IMR-90 (cell line): ENCODE measurements around the gene EGFL7. TPM values are rescaled to one million over a fixed set of nuclear protein-coding genes. Genes with fewer than 3 reads are reported as not detected.

Source experiments
- ATAC-seq: fragments of 200-7000 bp; cut with Tn5 transposase; 2 replicates; pipeline ENCODE4 v1.9.1; 2020; ENCODE audit warnings: low read depth, mild to moderate bottlenecking, moderate library complexity
- BruUV-seq: library from RNA; stranded (reverse); fragments of 400-500 nt; replicated peaks from 2 replicates; lab custom pipeline; 2021; lab: Mats Ljungman, UMichigan
- CTCF ChIA-PET: fragments of 300-600 bp; formaldehyde crosslinking; extraction: SDS; loops from one replicate; lab custom pipeline; 2021; ENCODE audit warnings: antibody characterized with exemption; lab: Yijun Ruan, JAX
- POLR2A ChIA-PET: fragments of 300-600 bp; sonication (Branson Sonifier 250); formaldehyde crosslinking; loops from one replicate; lab custom pipeline; 2022; ENCODE audit warnings: antibody characterized with exemption; ENCODE audit not compliant: unreplicated experiment; lab: Charles Lee
- DNase-seq: peaks from one replicate; pipeline ENCODE4 v3.0.0; 2013
- H2AFZ ChIP-seq: replicated peaks from 2 replicates; pipeline ENCODE3; 2013; ENCODE audit warnings: low read length, mild to moderate bottlenecking; ENCODE audit not compliant: poor library complexity
- H2AK5ac ChIP-seq: 2 replicates; pipeline ENCODE4 v1.6.1; 2013; ENCODE audit warnings: low read depth, low read length, inconsistent platforms
- H2AK9ac ChIP-seq: replicated peaks from 2 replicates; pipeline ENCODE3; 2013; ENCODE audit warnings: mild to moderate bottlenecking, low read depth, low read length, moderate library complexity; ENCODE audit not compliant: poor library complexity
- H2BK120ac ChIP-seq: 2 replicates; pipeline ENCODE4 v1.6.1; 2013; ENCODE audit warnings: low read depth, low read length, inconsistent platforms
- H2BK15ac ChIP-seq: 3 replicates; pipeline ENCODE4 v1.6.1; 2013; ENCODE audit warnings: low read depth, low read length, inconsistent platforms
- H2BK20ac ChIP-seq: 2 replicates; pipeline ENCODE4 v1.6.1; 2013; ENCODE audit warnings: low read depth, mild to moderate bottlenecking, inconsistent platforms, low read length, moderate library complexity
- H2BK5ac ChIP-seq: 2 replicates; pipeline ENCODE4 v1.6.1; 2013; ENCODE audit warnings: mild to moderate bottlenecking, low read depth, low read length, inconsistent platforms; ENCODE audit not compliant: poor library complexity, severe bottlenecking
- H3K14ac ChIP-seq: replicated peaks from 2 replicates; pipeline ENCODE4 v1.6.1; 2013; ENCODE audit warnings: low read depth, low read length, inconsistent platforms
- H3K18ac ChIP-seq: 2 replicates; pipeline ENCODE4 v1.6.1; 2013; ENCODE audit warnings: low read depth, low read length, control low read depth
- H3K23ac ChIP-seq: 2 replicates; pipeline ENCODE4 v1.6.1; 2013; ENCODE audit warnings: low read depth, low read length, inconsistent platforms
- H3K27ac ChIP-seq: 2 replicates; pipeline ENCODE4 v1.5.1; 2013; ENCODE audit warnings: mild to moderate bottlenecking, control low read depth, low read length; ENCODE audit not compliant: insufficient read depth
- H3K27me3 ChIP-seq: 2 replicates; pipeline ENCODE4 v1.6.1; 2013; ENCODE audit warnings: low read length; ENCODE audit not compliant: control insufficient read depth, insufficient read depth
- H3K36me3 ChIP-seq: 2 replicates; pipeline ENCODE4 v1.6.1; 2013; ENCODE audit warnings: low read length, mixed read lengths; ENCODE audit not compliant: control insufficient read depth, insufficient read depth
- H3K4ac ChIP-seq: 2 replicates; pipeline ENCODE4 v1.6.1; 2013; ENCODE audit warnings: low read depth, low read length, inconsistent platforms
- H3K4me1 ChIP-seq: 2 replicates; pipeline ENCODE4 v1.6.1; 2013; ENCODE audit warnings: low read length, mixed read lengths; ENCODE audit not compliant: control insufficient read depth, insufficient read depth
- H3K4me2 ChIP-seq: 2 replicates; pipeline ENCODE4 v1.6.1; 2013; ENCODE audit warnings: low read depth, mild to moderate bottlenecking, control low read depth, low read length, moderate library complexity
- H3K4me3 ChIP-seq: 2 replicates; pipeline ENCODE4 v1.5.1; 2013; ENCODE audit warnings: low read depth, mild to moderate bottlenecking, control low read depth, low read length, moderate library complexity; ENCODE audit not compliant: insufficient read depth
- H3K56ac ChIP-seq: 2 replicates; pipeline ENCODE4 v1.6.1; 2013; ENCODE audit warnings: low read length, inconsistent platforms; ENCODE audit not compliant: insufficient read depth; ENCODE audit errors: extremely low read depth
- H3K79me1 ChIP-seq, 2 experiments: 2 replicates each; pipeline ENCODE4 v1.6.1; 2013; ENCODE audit warnings: low read length in 2 of 2, inconsistent platforms in 1 of 2, low read depth in 1 of 2
- H3K9ac ChIP-seq: 2 replicates; pipeline ENCODE4 v1.6.1; 2013; ENCODE audit warnings: low read depth, low read length, control low read depth
- H3K9me1 ChIP-seq: 2 replicates; pipeline ENCODE4 v1.6.1; 2013; ENCODE audit warnings: low read length, inconsistent platforms; ENCODE audit not compliant: insufficient read depth
- H3K9me3 ChIP-seq: 2 replicates; pipeline ENCODE4 v1.6.1; 2013; ENCODE audit warnings: low read length; ENCODE audit not compliant: control insufficient read depth, insufficient read depth
- H4K20me1 ChIP-seq: 2 replicates; pipeline ENCODE4 v1.6.1; 2013; ENCODE audit warnings: low read length, inconsistent platforms; ENCODE audit not compliant: insufficient read depth
- H4K5ac ChIP-seq: 2 replicates; pipeline ENCODE4 v1.6.1; 2013; ENCODE audit warnings: mild to moderate bottlenecking, low read depth, low read length, control low read depth
- H4K8ac ChIP-seq, 2 experiments: 2 replicates each; pipeline ENCODE4 v1.6.1; 2013; ENCODE audit warnings: low read depth in 2 of 2, low read length in 2 of 2, control low read depth in 1 of 2, inconsistent platforms in 1 of 2
- H4K91ac ChIP-seq: 2 replicates; pipeline ENCODE4 v1.6.1; 2013; ENCODE audit warnings: low read depth, low read length, inconsistent platforms; ENCODE audit not compliant: insufficient read depth
- BHLHE40 ChIP-seq: fragments of 150-350 bp; IDR thresholded peaks from 2 replicates; pipeline ENCODE4 v1.6.1; 2016; ENCODE audit warnings: mild to moderate bottlenecking, low read depth, low read length
- CEBPB ChIP-seq: IDR thresholded peaks from 2 replicates; pipeline ENCODE4 v1.6.1; 2012; ENCODE audit warnings: low read depth, low read length, improper control_type of control experiment
- ELK1 ChIP-seq: fragments of 150-350 bp; IDR thresholded peaks from 2 replicates; pipeline ENCODE4 v1.6.1; 2016; ENCODE audit warnings: low read depth, mild to moderate bottlenecking, low read length, moderate library complexity, borderline replicate concordance
- FOS ChIP-seq: fragments of 150-350 bp; IDR thresholded peaks from 2 replicates; pipeline ENCODE4 v1.6.1; 2016; ENCODE audit warnings: low read depth, low read length
- MAFK ChIP-seq: IDR thresholded peaks from 2 replicates; pipeline ENCODE4 v1.6.1; 2012; ENCODE audit warnings: low read depth, low read length, improper control_type of control experiment
- MAZ ChIP-seq: IDR thresholded peaks from 2 replicates; pipeline ENCODE4 v1.6.1; 2012; ENCODE audit warnings: low read depth, mild to moderate bottlenecking, low read length, improper control_type of control experiment, moderate library complexity, borderline replicate concordance
- POLR2A ChIP-seq: IDR thresholded peaks from 2 replicates; pipeline ENCODE4 v1.6.1; 2012; ENCODE audit warnings: mild to moderate bottlenecking, low read depth, low read length
- RAD21 ChIP-seq: IDR thresholded peaks from 2 replicates; pipeline ENCODE4 v1.6.1; 2012; ENCODE audit warnings: low read length, improper control_type of control experiment
- RCOR1 ChIP-seq: IDR thresholded peaks from 2 replicates; pipeline ENCODE4 v1.6.1; 2012; ENCODE audit warnings: mild to moderate bottlenecking, low read length, improper control_type of control experiment; ENCODE audit not compliant: insufficient replicate concordance
- RFX5 ChIP-seq: IDR thresholded peaks from 2 replicates; pipeline ENCODE4 v1.8.0; 2012; ENCODE audit warnings: low read depth, mild to moderate bottlenecking, low read length, moderate library complexity
- SMC3 ChIP-seq: fragments of 150-350 bp; IDR thresholded peaks from 2 replicates; pipeline ENCODE4 v1.6.1; 2016; ENCODE audit warnings: low read depth, mild to moderate bottlenecking, antibody characterized with exemption, low read length, moderate library complexity
- USF2 ChIP-seq: fragments of 150-350 bp; IDR thresholded peaks from 2 replicates; pipeline ENCODE4 v1.6.1; 2017; ENCODE audit warnings: mild to moderate bottlenecking, antibody characterized with exemption, low read length, low read depth
- WGBS, 2 experiments: methylation state at CpG; one replicate each; pipeline versions ENCODE4 v1.1.5 to v1.1.7; 2013; ENCODE audit warnings: missing lambda C conversion rate in 2 of 2; ENCODE audit not compliant: insufficient read length in 1 of 2; ENCODE audit errors: extremely low coverage in 2 of 2; 5-methylcytosine and 5-hydroxymethylcytosine counted together
- dilution Hi-C: fragments of 300-500 bp; cut with HindIII; formaldehyde crosslinking; loops from one replicate; pipeline ENCODE4 v1.14.3; 2018; ENCODE audit warnings: low sequenced_read_pairs; ENCODE audit not compliant: unreplicated experiment
- in situ Hi-C: fragments of 300-500 bp; cut with MboI; formaldehyde crosslinking; loops from 3 replicates; pipeline ENCODE4 v1.14.3; 2019; ENCODE audit warnings: low sequenced_read_pairs, inconsistent platforms, mixed read lengths
- intact Hi-C: fragments of 100-400 bp; cut with micrococcal nuclease; formaldehyde crosslinking; loops from 2 replicates; pipeline ENCODE4 v1.10.0; 2022
- polyA plus RNA-seq, 3 experiments: library from polyadenylated mRNA; depleted of rRNA; stranded (reverse); fragments of >200 nt; gene quantifications; 2 replicates each; pipeline ENCODE4 v1.2.3, GENCODE V29; 2012; ENCODE audit warnings: low replicate concordance in 1 of 3
- total RNA-seq: library from RNA; depleted of rRNA; stranded (reverse); fragments of >200 nt; gene quantifications from 2 replicates; pipeline ENCODE4 v1.2.3, GENCODE V29; 2012

Gene EGFL7
- total and polyA plus RNA-seq, 2 of the 4 experiments (the other 2 are of a cell fraction) = 2.2 to 10.4 TPM

- POLR2A ChIA-PET = no interaction called here
- Histone ChIP-seq H4K5ac (no peak overlapping the region), H3K23ac (no peak overlapping the region), H4K91ac (no peak overlapping the region), H3K4me2 (no peak overlapping the region), H2BK15ac (no peak overlapping the region), H2AK5ac (no peak overlapping the region), H3K27ac (no peak overlapping the region), H3K79me1 (no peaks in the 10 kb centered on the region), H2BK5ac (no peak overlapping the region), H3K14ac (no peak overlapping the region), H4K8ac (no peak overlapping the region), H3K4ac (no peak overlapping the region), H3K27me3 (peaks cover 45% of the 10 kb centered on the region), H2AK9ac (no peak overlapping the region), H3K18ac (no peak overlapping the region), H3K9ac (no peak overlapping the region), H2AFZ (no peak overlapping the region), H3K36me3 (no peaks in the 10 kb centered on the region), H4K20me1 (no peaks in the 10 kb centered on the region), H3K4me3 (no peak overlapping the region), H2BK20ac (no peak overlapping the region), H3K9me1 (no peaks in the 10 kb centered on the region), H3K56ac (no peak overlapping the region), H3K9me3 (no peaks in the 10 kb centered on the region), H3K4me1 (peaks cover 2% of the 10 kb centered on the region; the same call in 1 of the 2 replicates), H2BK120ac (no peak overlapping the region)
- in situ Hi-C loops (no loop called here), dilution Hi-C loops (no loop called here), intact Hi-C loops (no loop called here)
- no peak for ATAC-seq
- CTCF ChIA-PET = no interaction called here
- WGBS, 2 experiments = 71% methylated on average over 8 of the region's 21 CpGs; no CpG with 5 or more reads in 1 of the 2 experiments
- TF ChIP-seq RCOR1 = no peak
- no peak for TF ChIP-seq MAZ
- no peak for TF ChIP-seq USF2
- TF ChIP-seq MAFK = no peak
- TF ChIP-seq CEBPB = no peak
- no peak for TF ChIP-seq POLR2A
- TF ChIP-seq RAD21 = no peak
- TF ChIP-seq FOS = no peak
- TF ChIP-seq SMC3 = no peak
- no peak for TF ChIP-seq BHLHE40
- no peak for TF ChIP-seq ELK1
- no peak for TF ChIP-seq RFX5
- BruUV-seq = no TSS peak
- no peak for DNase-seq
Measured at GRCh38 chr9:136659861-136660784, 2.6 kb upstream of the EGFL7 start.
